GM12878 (cell line): ENCODE results near the gene TCAF1. TPM values are rescaled to one million over a fixed set of nuclear protein-coding genes. Genes with fewer than 3 reads are reported as not detected.
"Not testable (repeated sequence)": the region's sequence is repeated elsewhere in the genome, so short reads cannot be mapped to it uniquely, and the experiment has no call there.

ENCODE experiments used
- ATAC-seq: fragments of 200-7000 bp; cut with Tn5 transposase; 3 replicates; pipeline ENCODE4 v1.9.1; 2020; ENCODE audit warnings: mild to moderate bottlenecking, moderate library complexity
- BruUV-seq: library from RNA; stranded (reverse); fragments of 400-500 nt; replicated peaks from 2 replicates; lab custom pipeline; 2021; lab: Mats Ljungman, UMichigan
- CTCF ChIA-PET: fragments of 300-600 bp; sonication (Branson Sonifier 250); formaldehyde crosslinking; extraction: SDS; loops from one replicate; lab custom pipeline; 2021; ENCODE audit warnings: inconsistent platforms; lab: Yijun Ruan, JAX
- POLR2A ChIA-PET: fragments of 350-600 bp; formaldehyde crosslinking; extraction: SDS; loops from one replicate; lab custom pipeline; 2021; ENCODE audit warnings: inconsistent platforms; lab: Charles Lee
- RAD21 ChIA-PET: fragments of 300-600 bp; sonication (Branson Sonifier 250); formaldehyde crosslinking; loops from one replicate; lab custom pipeline; 2023; ENCODE audit warnings: antibody characterized with exemption; ENCODE audit not compliant: unreplicated experiment; lab: Charles Lee
- SMC1A ChIA-PET: fragments of 300-600 bp; sonication (Branson Sonifier 250); formaldehyde crosslinking; loops from one replicate; lab custom pipeline; 2023; ENCODE audit not compliant: unreplicated experiment, uncharacterized antibody; lab: Charles Lee
- DNase-seq: peaks from one replicate; pipeline ENCODE4 v3.0.0-alpha.2; 2011; ENCODE audit warnings: low read depth, low spot score
- FAIRE-seq: peaks from 3 replicates; lab custom pipeline; 2011; peaks lifted over from hg19 to GRCh38; lab: Jason Lieb, UNC
- H2AFZ ChIP-seq: 2 replicates; pipeline ENCODE4 v1.6.0; 2011; ENCODE audit warnings: low read depth, low read length, control low read depth; ENCODE audit not compliant: control insufficient read depth
- H3K27ac ChIP-seq: 2 replicates; pipeline ENCODE4 v1.5.1; 2011; ENCODE audit warnings: control low read depth; ENCODE audit not compliant: control insufficient read depth, insufficient read depth
- H3K27me3 ChIP-seq, 2 experiments: replicated peaks in 1 of 2; 2 replicates each; pipeline versions ENCODE4 v1.6.0 to v1.6.1; 2011; ENCODE audit warnings: low read length in 1 of 2; ENCODE audit not compliant: control insufficient read depth in 2 of 2, insufficient read depth in 2 of 2
- H3K36me3 ChIP-seq, 2 experiments: 2 replicates each; pipeline ENCODE4 v1.5.1; 2011; ENCODE audit warnings: low read length in 1 of 2; ENCODE audit not compliant: control insufficient read depth in 2 of 2, insufficient read depth in 2 of 2
- H3K4me1 ChIP-seq: 2 replicates; pipeline ENCODE4 v1.6.1; 2011; ENCODE audit warnings: mild to moderate bottlenecking, low read length, moderate library complexity, mixed read lengths; ENCODE audit not compliant: control insufficient read depth, insufficient read depth
- H3K4me2 ChIP-seq: 2 replicates; pipeline ENCODE4 v1.6.0; 2011; ENCODE audit warnings: control low read depth; ENCODE audit not compliant: control insufficient read depth, insufficient read depth
- H3K4me3 ChIP-seq: fragments of 200-600 bp; sonication (generic); 2 replicates; pipeline ENCODE4 v1.5.1; 2016
- H3K79me2 ChIP-seq: 2 replicates; pipeline ENCODE4 v1.6.0; 2011; ENCODE audit warnings: low read length; ENCODE audit not compliant: control insufficient read depth, insufficient read depth
- H3K9ac ChIP-seq: 2 replicates; pipeline ENCODE4 v1.8.0; 2011; ENCODE audit warnings: low read length, control low read depth, mixed read lengths; ENCODE audit not compliant: control insufficient read depth, insufficient read depth
- H3K9me3 ChIP-seq: replicated peaks from 3 replicates; pipeline ENCODE4 v1.5.1; 2011; ENCODE audit warnings: mild to moderate bottlenecking, low read length; ENCODE audit not compliant: control insufficient read depth, insufficient read depth
- H4K20me1 ChIP-seq: 2 replicates; pipeline ENCODE4 v1.6.0; 2011; ENCODE audit not compliant: control insufficient read depth, insufficient read depth
- CTCF ChIP-seq, 3 experiments: IDR thresholded peaks in 2 of 3; conservative IDR thresholded peaks in 1 of 3; 2 replicates each; pipeline ENCODE4 v1.5.1; 2011; ENCODE audit warnings: low read depth in 3 of 3, low read length in 3 of 3, mild to moderate bottlenecking in 3 of 3, control low read depth in 2 of 3, moderate library complexity in 2 of 3, inconsistent platforms in 1 of 3, mixed read lengths in 1 of 3; ENCODE audit not compliant: control insufficient read depth in 2 of 3, insufficient read depth in 1 of 3; ENCODE audit errors: extremely low read depth in 1 of 3
- RAD21 ChIP-seq: IDR thresholded peaks from 2 replicates; pipeline ENCODE4 v1.6.1; 2011; ENCODE audit warnings: mild to moderate bottlenecking, low read depth, low read length, moderate library complexity; ENCODE audit not compliant: insufficient read depth
- WGBS: methylation state at CpG from one replicate; pipeline ENCODE4 v1.1.6; 2016; ENCODE audit warnings: low lambda C conversion rate; ENCODE audit not compliant: insufficient replicate concordance, insufficient coverage; ENCODE audit errors: missing lambda C conversion rate; 5-methylcytosine and 5-hydroxymethylcytosine counted together
- in situ Hi-C: fragments of 300-500 bp; cut with MboI; formaldehyde crosslinking; loops from 9 replicates; pipeline ENCODE4 v1.14.3; 2018; ENCODE audit warnings: mixed read lengths
- intact Hi-C: fragments of 100-400 bp; cut with micrococcal nuclease; formaldehyde crosslinking; loops from one replicate; pipeline ENCODE4 v1.14.2; 2022; ENCODE audit not compliant: unreplicated experiment
- polyA plus RNA-seq, 11 experiments: library from polyadenylated mRNA; depleted of rRNA in 4 of 11; unstranded in 6 of 11; stranded (reverse) in 5 of 11; fragments of >200 nt; fragmentation: Nextera tagmentation in 4 of 11; fragmentation: Illumina TruSeq in 1 of 11; extraction: Ambion mirVana in 4 of 11; extraction: Trizol in 1 of 11; gene quantifications; 1 replicate in 1 of 11; 2 replicates in 10 of 11; pipeline versions ENCODE4 v1.2.1 to v1.2.3, GENCODE V29; 2011 to 2016; ENCODE audit warnings: inconsistent platforms in 2 of 11, missing spikeins in 2 of 11, low read depth in 1 of 11
- total RNA-seq, 4 experiments: library from RNA; depleted of rRNA in 3 of 4; stranded (reverse); fragments of >200 nt in 3 of 4; fragmentation: Illumina TruSeq in 1 of 4; extraction: Trizol in 1 of 4; gene quantifications; 2 replicates each; pipeline versions ENCODE4 v1.2.1 to v1.2.3, GENCODE V29; 2013 to 2021

TCAF1 gene
- total and polyA plus RNA-seq, 10 of the 15 experiments (the other 5 are each of a cell fraction or from before 2014, with no cell fraction given): 2.2 to 16.3 (median 8.0) TPM

GRCh38 chr7:143837223-143837622 is 64.8 kb downstream of the TCAF1 start:
- H3K9me3 ChIP-seq, H4K20me1 ChIP-seq, RAD21 ChIA-PET, H3K79me2 ChIP-seq, H3K4me3 ChIP-seq, in situ Hi-C loops, H3K27me3 ChIP-seq, H3K36me3 ChIP-seq, DNase-seq, H3K9ac ChIP-seq, BruUV-seq, H3K4me1 ChIP-seq, H3K27ac ChIP-seq, H3K4me2 ChIP-seq, SMC1A ChIA-PET, intact Hi-C loops, H2AFZ ChIP-seq, POLR2A ChIA-PET, CTCF ChIA-PET: not testable (repeated sequence)
- WGBS: under 1% methylated on average over 14 of the region's 24 CpGs
- 0 out of 2 replicates have a peak, but pooled peaks have one; percentile 28 for TF ChIP-seq RAD21
- peak in 2 of 3 experiments; percentile 19 to 48; a peak in 3 of 6 replicates for TF ChIP-seq CTCF (IDR thresholded peaks at IDR 0.05 in 2 of 3, conservative IDR thresholded peaks at IDR 0.05 in 1 of 3; ENCODE audit: control insufficient read depth in 2 of 3, extremely low read depth in 1 of 3, insufficient read depth in 1 of 3, low read depth in 3 of 3, low read length in 3 of 3)
- ATAC-seq (peak; percentile 82), FAIRE-seq (peak; percentile 35)

- H4K20me1 ChIP-seq, H3K4me3 ChIP-seq, H3K9ac ChIP-seq, DNase-seq, POLR2A ChIA-PET, H2AFZ ChIP-seq, CTCF ChIA-PET, RAD21 ChIA-PET, H3K79me2 ChIP-seq, intact Hi-C loops, H3K4me1 ChIP-seq, H3K9me3 ChIP-seq, BruUV-seq, H3K4me2 ChIP-seq, in situ Hi-C loops, H3K27me3 ChIP-seq, SMC1A ChIA-PET, H3K36me3 ChIP-seq, H3K27ac ChIP-seq: not testable (repeated sequence)
- 1% methylated on average over 9 of the region's 38 CpGs for WGBS
- ATAC-seq (peak; percentile 90), FAIRE-seq (peak; percentile 95)
Observed at GRCh38 chr7:143836622-143837021, 65.4 kb downstream of the TCAF1 start.

GRCh38 chr7:143836088-143836487 is 65.9 kb downstream of the TCAF1 start:
- DNase-seq, in situ Hi-C loops, RAD21 ChIA-PET, intact Hi-C loops, POLR2A ChIA-PET, H3K4me2 ChIP-seq, H3K4me3 ChIP-seq, H3K27me3 ChIP-seq, CTCF ChIA-PET, H4K20me1 ChIP-seq, H2AFZ ChIP-seq, H3K9ac ChIP-seq, BruUV-seq, H3K4me1 ChIP-seq, H3K9me3 ChIP-seq, SMC1A ChIA-PET, H3K36me3 ChIP-seq, H3K79me2 ChIP-seq, H3K27ac ChIP-seq: not testable (repeated sequence)
- peak; percentile 47 for ATAC-seq
- no CpG with 5 or more reads among the region's 17 CpGs for WGBS
- peak; percentile 89 for FAIRE-seq
